GM21367 (cell line): ENCODE data around the gene OSBPL3.
A peak's percentile ranks its signal among the peaks of the same experiment; 100 is the strongest.

ENCODE experiments used
- ATAC-seq: cut with Tn5 transposase; IDR thresholded peaks from one replicate; pipeline ENCODE4 v1.9.1; 2021; ENCODE audit not compliant: unreplicated experiment

The OSBPL3 gene

GRCh38 chr7:24871770-24872169 is 108.2 kb downstream of the OSBPL3 start:
- ATAC-seq: no peak

GRCh38 chr7:24870766-24871165 is 109.2 kb downstream of the OSBPL3 start:
- no peak for ATAC-seq

DNA sequence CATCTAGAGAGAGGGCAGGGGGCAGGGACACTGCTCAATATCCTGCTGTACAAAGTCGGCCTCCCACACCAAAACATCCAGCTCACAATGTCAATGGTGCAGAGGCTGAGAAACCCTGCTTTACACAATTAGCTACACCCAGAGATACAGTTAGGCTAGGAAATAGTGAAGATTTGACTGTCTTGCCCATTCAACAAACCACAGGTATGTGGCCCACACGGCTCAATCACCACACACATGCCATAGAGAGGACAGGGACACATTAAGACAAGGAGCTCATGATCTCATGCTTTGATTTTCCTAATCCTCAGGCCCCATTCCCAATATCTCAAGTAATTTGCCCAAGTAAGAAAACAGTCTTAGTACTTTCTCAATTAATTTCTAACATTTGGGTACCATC is 110.4 kb downstream of the OSBPL3 start:
- no peak for ATAC-seq

- no peak for ATAC-seq
Observed at GRCh38 chr7:24868741-24869140, 111.2 kb downstream of the OSBPL3 start.

DNA sequence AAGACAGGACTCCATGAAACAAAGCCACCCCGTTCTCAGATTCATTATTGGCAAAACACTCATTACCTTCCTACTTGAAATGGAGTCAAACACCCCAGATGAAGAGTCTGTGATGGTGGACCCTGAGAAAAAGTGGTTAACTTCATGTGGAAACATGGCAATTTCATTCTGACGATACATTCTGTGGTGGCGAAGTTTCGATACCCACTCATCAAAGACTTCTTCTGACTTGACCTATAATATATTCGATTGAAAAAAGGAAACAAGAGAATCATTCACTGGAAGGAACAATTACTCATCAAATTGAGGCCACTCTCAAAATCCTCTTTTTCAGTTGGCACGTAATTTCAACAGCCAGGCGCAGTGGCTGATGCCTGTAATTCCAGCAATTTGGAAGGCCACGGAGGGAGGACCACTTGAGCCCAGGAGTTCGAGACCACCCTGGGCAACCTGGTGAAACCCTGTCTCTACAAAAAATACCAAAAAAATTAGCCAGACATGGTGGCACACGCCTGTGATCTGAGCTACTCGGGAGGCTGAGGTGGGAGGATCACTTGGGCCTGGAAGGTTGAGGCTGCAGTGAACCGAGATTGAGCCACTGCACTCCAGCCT is 113.9 kb downstream of the OSBPL3 start:
- ATAC-seq: no peak

- no peak for ATAC-seq
Observed at GRCh38 chr7:24864214-24864817, 115.7 kb downstream of the OSBPL3 start.

- ATAC-seq: no peak
Observed at GRCh38 chr7:24863626-24864025, 116.4 kb downstream of the OSBPL3 start.

GRCh38 chr7:24862461-24862860 is 117.5 kb downstream of the OSBPL3 start:
- no peak for ATAC-seq

DNA sequence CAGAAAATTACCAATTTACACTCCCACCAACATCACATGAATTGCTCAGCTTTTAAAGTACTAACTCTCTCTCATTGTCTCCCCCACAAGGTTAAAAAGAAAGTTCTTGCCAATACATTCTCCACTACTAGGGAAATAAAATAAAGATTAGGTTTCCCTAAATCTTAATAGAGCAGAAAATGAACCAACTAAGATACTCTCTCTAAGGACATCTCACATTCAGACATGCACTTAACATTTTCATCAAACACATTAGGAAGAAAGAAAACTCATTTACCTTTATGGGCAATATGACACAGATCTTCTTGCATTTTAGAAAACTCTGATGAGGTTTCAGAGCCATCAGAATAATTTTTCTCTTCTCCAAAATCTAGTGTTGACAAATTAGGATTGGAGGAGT is 118.6 kb downstream of the OSBPL3 start:
- ATAC-seq: no peak

DNA sequence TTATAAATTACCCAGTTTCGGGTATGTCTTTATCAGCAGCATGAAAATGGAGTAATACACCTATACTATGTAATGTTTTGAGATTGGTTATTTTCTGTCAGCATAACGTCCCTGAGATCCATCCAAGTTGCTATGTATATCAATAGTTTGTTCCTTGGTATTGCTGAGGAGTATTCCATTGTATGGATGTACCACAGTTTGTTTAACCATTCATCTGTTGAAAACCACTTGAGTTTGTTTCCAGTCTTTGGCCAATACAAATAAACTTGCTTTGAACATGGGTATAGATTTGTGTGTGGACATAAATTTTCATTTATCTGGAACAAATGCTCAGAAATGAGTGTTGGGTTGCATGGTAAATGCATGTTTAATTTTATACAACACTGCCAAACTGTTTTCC is 119.4 kb downstream of the OSBPL3 start:
- no peak for ATAC-seq

DNA sequence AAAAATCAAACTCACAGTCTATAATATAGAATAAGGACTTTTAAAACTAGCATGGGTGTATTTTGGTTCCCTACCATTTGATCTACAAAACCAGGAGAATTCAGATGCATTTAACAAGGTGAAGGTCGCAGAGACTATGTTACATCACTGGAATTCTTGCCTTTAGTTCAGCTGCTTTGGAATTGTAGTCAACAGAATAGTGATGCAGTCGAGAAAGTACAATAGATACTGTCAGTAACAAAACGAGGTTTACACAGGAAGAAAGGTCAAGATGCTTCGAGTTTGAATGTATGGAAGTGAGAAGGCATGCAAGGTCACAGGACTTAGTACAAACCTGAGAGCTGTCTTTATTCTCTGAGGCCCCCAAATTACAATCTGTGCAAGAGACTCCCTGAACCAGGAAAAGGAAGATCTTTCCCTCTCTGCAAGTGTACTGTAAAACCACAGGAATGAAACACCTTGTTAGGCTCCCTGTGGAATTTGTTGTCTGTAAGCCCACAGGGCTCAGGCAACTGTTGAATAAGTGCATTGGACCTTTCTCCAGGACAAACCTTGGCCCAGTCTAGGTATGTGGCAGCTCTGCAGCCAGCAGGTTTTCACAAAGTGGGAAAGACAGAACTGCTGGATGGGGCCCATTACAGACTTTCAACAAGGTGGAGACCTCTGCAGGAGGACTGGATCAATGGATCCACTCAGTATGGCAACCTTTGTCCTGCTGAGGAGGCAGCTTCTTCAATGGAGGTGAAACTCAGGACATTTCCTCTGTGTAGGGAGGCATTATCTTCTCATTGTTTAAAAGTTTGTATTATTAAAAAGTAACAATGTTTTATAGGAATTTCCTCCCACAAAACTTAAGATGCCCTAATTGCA is 121.6 kb downstream of the OSBPL3 start:
- ATAC-seq: no peak

GRCh38 chr7:24857623-24858022 is 122.4 kb downstream of the OSBPL3 start:
- ATAC-seq: no peak

DNA sequence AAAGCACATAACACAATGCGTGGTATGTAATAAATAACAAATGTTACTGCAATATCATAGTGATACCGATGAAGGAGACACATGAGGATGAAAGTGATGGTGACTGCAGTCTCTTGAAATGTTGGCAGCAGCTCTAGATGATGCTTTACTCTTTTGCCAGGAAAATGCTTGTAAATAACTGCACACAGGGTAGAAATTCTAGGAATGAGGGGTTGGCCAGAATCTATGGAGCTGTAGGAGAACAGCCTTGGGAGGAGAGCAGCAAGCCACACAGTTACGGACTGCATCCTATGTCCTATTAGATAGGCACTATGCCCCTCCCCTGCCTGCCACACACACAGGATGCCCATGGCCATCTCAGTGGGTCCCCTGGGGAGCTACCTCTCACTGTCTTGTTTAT is 125.1 kb downstream of the OSBPL3 start:
- no peak for ATAC-seq

DNA sequence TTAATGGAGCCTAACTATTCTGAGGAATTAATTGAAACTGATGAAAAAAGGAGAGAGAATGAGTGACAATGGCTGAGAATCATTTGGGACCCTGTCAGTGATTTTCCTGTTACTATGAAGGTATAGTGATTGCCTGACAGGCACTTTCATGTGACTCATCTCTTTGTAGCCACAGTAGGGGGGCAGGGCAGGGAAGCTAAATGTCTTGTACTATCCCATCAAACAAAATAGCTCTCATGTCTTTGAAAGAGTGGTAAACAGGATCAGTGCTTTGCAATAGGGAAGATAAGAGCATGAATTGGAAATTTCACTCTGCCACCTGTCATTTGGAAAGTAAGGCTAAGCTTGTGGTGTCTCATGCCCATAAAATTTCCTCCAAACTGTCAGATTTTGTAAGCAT is 128.2 kb downstream of the OSBPL3 start:
- no peak for ATAC-seq

- no peak for ATAC-seq
Observed at GRCh38 chr7:24848878-24849277, 131.1 kb downstream of the OSBPL3 start.

- no peak for ATAC-seq
Observed at GRCh38 chr7:24847754-24848153, 132.2 kb downstream of the OSBPL3 start.

DNA sequence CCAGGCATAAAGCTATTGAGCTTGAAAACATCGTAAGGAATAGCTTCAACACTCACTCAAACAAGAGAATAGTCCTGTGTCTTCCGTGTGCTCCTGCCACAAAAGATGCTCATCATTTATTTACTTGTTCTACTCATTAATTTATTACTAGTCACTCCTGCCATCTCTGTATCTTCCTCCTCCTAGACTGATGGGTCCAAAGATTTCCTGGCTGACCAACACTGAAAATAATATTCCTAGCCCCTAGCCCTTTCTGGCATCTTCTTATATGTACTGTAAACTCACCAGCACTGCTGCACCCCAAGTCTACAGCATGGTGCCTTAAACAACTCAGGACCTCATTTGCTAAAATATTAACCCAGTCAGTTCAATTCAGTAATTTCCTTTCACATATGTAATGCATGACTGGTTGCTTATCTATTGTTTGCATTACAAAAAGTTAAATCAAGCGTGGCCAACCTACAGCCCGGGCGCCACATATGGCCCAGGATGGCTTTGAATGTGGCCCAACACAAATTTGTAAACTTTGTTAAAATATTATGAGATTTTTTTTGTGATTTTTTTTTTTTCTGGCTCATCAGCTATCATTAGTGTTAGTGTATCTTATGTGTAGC is 136.1 kb downstream of the OSBPL3 start:
- ATAC-seq: no peak

DNA sequence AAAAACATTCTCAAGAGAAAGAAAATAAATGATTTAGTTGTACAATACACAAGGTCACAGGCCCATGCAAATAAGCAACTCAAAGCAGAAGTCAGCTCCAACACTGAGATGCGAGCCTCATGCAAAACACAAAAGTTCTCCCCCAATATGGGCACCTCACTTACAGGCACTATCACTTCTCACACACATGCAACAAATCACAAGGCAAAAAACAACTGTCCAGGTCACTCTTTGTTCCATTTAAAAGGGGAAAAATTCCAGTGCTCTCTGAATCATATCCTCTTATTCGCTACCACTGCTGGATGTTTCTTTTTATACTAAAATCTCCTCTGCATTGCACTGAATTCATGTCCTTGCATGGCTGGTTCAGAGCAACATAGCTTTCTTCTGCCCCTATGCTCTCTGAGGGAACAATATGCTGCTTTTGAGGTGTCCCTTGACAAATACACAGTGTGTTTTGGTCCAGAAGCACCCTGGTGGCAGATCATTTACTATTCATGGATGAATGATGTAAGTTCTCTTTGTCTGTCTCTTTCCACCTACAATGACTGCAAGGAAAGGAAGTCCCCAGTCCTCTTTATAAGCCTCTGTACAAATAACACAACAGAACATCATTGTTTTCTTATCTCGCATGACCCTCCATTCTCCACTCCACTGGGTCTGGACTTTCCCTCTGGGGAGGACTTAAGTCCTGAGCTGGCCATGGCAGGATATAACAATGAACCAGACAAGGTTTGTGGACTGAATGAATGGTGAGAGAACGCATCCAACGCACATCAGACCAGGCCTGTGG is 137.3 kb downstream of the OSBPL3 start:
- peak; percentile 31 for ATAC-seq

DNA sequence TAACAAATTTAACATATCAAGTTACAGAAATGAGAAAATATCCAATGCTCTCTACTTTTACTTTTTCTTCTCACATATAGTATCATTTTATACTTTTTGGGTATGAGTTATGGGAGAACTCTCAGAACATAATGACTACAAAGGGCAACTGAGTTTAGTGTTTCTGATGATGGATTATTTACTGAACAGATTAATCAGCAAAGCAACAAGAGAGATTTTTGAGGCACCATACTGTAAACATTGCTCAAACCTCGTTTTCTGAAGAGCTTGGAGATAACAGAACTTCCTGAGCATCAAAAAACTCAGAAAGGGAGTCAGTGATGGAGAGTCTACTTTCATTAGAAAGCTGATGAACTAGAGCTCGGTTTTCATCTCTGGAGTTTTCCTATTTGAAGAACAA is 137.9 kb downstream of the OSBPL3 start:
- ATAC-seq: no peak

DNA sequence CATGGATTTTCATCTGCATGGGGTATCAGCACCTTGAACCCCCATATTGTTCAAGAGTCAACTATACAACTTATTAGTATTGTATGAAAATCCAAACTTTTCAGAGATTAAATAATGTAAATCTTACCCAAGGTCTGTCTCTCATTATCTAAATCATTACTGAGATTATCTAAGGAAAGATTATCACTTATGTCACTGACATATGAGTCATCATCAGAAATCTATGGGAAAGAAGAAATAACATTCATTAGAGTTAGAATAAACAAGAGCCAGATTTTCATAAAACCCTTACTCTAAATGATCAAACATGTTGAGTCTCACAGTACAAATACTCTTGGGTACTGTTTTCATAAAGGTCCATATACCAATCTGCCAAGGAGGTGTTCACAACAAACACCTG is 139.4 kb downstream of the OSBPL3 start:
- ATAC-seq: no peak

DNA sequence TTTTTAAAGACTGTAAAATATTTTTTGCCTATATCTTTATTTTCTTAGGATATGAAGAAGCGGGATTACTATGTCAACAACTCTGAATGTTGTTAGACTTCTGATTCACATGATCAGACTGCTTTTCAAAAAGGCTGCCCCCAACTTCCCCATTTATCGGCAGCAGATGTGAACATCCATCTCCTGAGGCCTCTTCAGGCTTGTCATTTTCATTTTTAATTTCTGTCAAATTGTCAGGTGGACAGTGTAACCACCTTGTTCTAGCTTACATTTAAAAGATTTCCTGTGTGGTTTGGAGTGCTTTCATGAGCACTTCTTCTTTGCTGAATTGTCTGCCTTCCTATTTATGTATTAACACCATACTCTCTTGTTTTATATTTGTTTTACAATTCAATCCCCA is 143.9 kb downstream of the OSBPL3 start:
- peak; percentile 69 for ATAC-seq
